Panc1 (cell line): ENCODE measurements around the gene OR2A5. TPM values are rescaled to one million over a fixed set of nuclear protein-coding genes. Genes with fewer than 3 reads are reported as not detected.

Source experiments
- ATAC-seq: fragments of 200-7000 bp; cut with Tn5 transposase; 2 replicates; pipeline ENCODE4 v1.9.1; 2020; ENCODE audit warnings: mild to moderate bottlenecking, moderate library complexity
- BruUV-seq: library from RNA; stranded (reverse); fragments of 400-500 nt; replicated peaks from 2 replicates; lab custom pipeline; 2021; lab: Mats Ljungman, UMichigan
- CTCF ChIA-PET: fragments of 300-600 bp; sonication (Branson Sonifier 250); formaldehyde crosslinking; loops from one replicate; lab custom pipeline; 2022; ENCODE audit warnings: antibody characterized with exemption; lab: Charles Lee
- POLR2A ChIA-PET: fragments of 300-600 bp; sonication (Branson Sonifier 250); formaldehyde crosslinking; loops from one replicate; lab custom pipeline; 2022; ENCODE audit warnings: antibody characterized with exemption; lab: Charles Lee
- DNase-seq: peaks from one replicate; pipeline ENCODE4 v3.0.0-alpha.2; 2010; ENCODE audit warnings: low read depth, low spot score
- H3K27ac ChIP-seq: 2 replicates; pipeline ENCODE4 v1.5.1; 2011; ENCODE audit warnings: mild to moderate bottlenecking, low read length, inconsistent platforms
- H3K27me3 ChIP-seq: fragments of 200-500 bp; sonication (Bioruptor generic); 2 replicates; pipeline ENCODE4 v1.6.0; 2014; ENCODE audit warnings: low read length, inconsistent platforms; ENCODE audit not compliant: control insufficient read depth, insufficient read depth
- H3K36me3 ChIP-seq: fragments of 200-500 bp; sonication (Bioruptor generic); 2 replicates; pipeline ENCODE4 v1.5.1; 2014; ENCODE audit warnings: inconsistent platforms, mild to moderate bottlenecking, low read length, moderate library complexity; ENCODE audit not compliant: control insufficient read depth, insufficient read depth
- H3K4me1 ChIP-seq: 2 replicates; pipeline ENCODE4 v1.5.1; 2011; ENCODE audit warnings: inconsistent platforms, mild to moderate bottlenecking, low read length, moderate library complexity; ENCODE audit not compliant: control insufficient read depth, insufficient read depth
- H3K4me3 ChIP-seq, 2 experiments: 2 replicates each; pipeline ENCODE4 v1.5.1; 2011 to 2012; ENCODE audit warnings: low read depth in 2 of 2, low read length in 2 of 2, mild to moderate bottlenecking in 2 of 2, inconsistent platforms in 1 of 2, moderate library complexity in 1 of 2
- H3K9me3 ChIP-seq: fragments of 200-500 bp; sonication (Bioruptor generic); 2 replicates; pipeline ENCODE4 v1.5.1; 2014; ENCODE audit warnings: low read depth, mild to moderate bottlenecking, inconsistent platforms, low read length, moderate library complexity; ENCODE audit not compliant: control insufficient read depth, insufficient read depth
- POLR2AphosphoS5 ChIP-seq: IDR thresholded peaks from 2 replicates; pipeline ENCODE4 v1.6.1; 2012; ENCODE audit warnings: mild to moderate bottlenecking, low read depth, low read length, moderate library complexity
- REST ChIP-seq, 2 experiments: IDR thresholded peaks; 2 replicates each; pipeline ENCODE4 v1.6.1; 2011 to 2012; ENCODE audit warnings: low read depth in 2 of 2, control low read depth in 1 of 2, low read length in 1 of 2, mild to moderate bottlenecking in 1 of 2, moderate library complexity in 1 of 2; ENCODE audit not compliant: insufficient read depth in 1 of 2
- SIN3A ChIP-seq: IDR thresholded peaks from 2 replicates; pipeline ENCODE4 v1.6.1; 2012; ENCODE audit warnings: low read depth, mild to moderate bottlenecking, low read length, moderate library complexity, borderline replicate concordance; ENCODE audit not compliant: insufficient read depth
- TCF7L2 ChIP-seq: IDR thresholded peaks from 2 replicates; pipeline ENCODE4 v1.6.1; 2011; ENCODE audit warnings: mild to moderate bottlenecking, low read depth, low read length, inconsistent platforms
- in situ Hi-C: cut with HindIII; loops from 2 replicates; pipeline ENCODE4 v1.10.0; 2016; ENCODE audit warnings: low sequenced_read_pairs, low pct_unique_long_range_greater_than_20kb
- intact Hi-C: fragments of 100-400 bp; cut with micrococcal nuclease; formaldehyde crosslinking; loops from one replicate; pipeline ENCODE4 v1.10.0; 2022; ENCODE audit not compliant: unreplicated experiment
- total RNA-seq: library from RNA; stranded (reverse); gene quantifications from one replicate; pipeline ENCODE4 v1.2.1, GENCODE V29; 2021; ENCODE audit not compliant: unreplicated experiment
- TF ChIP-seq, protein P1 (sequence below): fragments of 450-650 bp; IDR thresholded peaks from 2 replicates; pipeline ENCODE4 v1.5.1; 2017; ENCODE audit warnings: mild to moderate bottlenecking

The OR2A5 gene
- total RNA-seq, 1 experiment from 2014 or later: not detected

DNA sequence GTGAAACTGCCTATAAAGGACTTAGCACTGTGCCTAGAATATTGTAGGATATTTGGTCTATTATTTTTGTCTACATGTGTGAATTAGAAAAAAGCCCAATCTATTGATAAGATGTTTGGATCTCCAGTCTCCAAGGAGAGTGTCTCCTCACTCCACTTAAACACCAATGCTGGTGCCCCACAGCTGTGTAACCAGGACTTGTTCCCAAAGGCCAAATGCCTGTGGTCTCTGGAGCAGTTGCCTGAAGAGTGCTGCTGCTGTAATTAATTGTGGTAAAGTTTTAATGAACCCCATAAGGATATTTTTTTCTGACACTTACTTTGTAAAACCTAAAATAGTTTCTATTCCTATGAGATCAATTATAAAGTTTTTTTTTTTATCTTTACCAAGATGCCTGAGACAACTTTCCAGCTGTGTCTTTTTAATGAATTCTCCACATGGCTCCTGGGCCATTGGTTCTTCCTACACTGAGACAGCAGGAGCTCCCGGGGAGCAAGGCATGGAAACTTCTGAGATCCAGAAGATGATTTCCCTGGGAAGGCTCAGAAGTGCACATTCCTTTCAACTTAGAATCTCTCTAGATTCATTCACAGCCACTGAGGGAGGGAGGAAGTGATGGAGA, 11.2 kb upstream of the OR2A5 start:
- in situ Hi-C loops: no loop called here
- Histone ChIP-seq H3K27me3 (no peaks in the 10 kb centered on the region; the same call in 1 of the 2 replicates), H3K27ac (no peak overlapping the region), H3K4me1 (no peaks in the 10 kb centered on the region), H3K4me3 (no peak overlapping the region), H3K36me3 (no peaks in the 10 kb centered on the region), H3K9me3 (no peaks in the 10 kb centered on the region)
- CTCF ChIA-PET: no interaction called here
- intact Hi-C loops: no loop called here
- TF ChIP-seq POLR2AphosphoS5: no peak
- TF ChIP-seq, protein P1, sequence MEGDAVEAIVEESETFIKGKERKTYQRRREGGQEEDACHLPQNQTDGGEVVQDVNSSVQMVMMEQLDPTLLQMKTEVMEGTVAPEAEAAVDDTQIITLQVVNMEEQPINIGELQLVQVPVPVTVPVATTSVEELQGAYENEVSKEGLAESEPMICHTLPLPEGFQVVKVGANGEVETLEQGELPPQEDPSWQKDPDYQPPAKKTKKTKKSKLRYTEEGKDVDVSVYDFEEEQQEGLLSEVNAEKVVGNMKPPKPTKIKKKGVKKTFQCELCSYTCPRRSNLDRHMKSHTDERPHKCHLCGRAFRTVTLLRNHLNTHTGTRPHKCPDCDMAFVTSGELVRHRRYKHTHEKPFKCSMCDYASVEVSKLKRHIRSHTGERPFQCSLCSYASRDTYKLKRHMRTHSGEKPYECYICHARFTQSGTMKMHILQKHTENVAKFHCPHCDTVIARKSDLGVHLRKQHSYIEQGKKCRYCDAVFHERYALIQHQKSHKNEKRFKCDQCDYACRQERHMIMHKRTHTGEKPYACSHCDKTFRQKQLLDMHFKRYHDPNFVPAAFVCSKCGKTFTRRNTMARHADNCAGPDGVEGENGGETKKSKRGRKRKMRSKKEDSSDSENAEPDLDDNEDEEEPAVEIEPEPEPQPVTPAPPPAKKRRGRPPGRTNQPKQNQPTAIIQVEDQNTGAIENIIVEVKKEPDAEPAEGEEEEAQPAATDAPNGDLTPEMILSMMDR: no peak
- TF ChIP-seq TCF7L2: no peak
- TF ChIP-seq SIN3A: no peak
- TF ChIP-seq REST (IDR thresholded peaks at IDR 0.05; ENCODE audit: insufficient read depth in 1 of 2, low read depth in 2 of 2, low read length in 1 of 2): no peak
- POLR2A ChIA-PET: interaction anchor here (0.6 kb wide), 1 partner anchor 344 kb away, joined by 4 read pairs; no protein-coding TSS in a partner anchor
- ATAC-seq: no peak
- no peak for DNase-seq
- no TSS peak for BruUV-seq

- TF ChIP-seq REST (IDR thresholded peaks at IDR 0.05; ENCODE audit: insufficient read depth in 1 of 2, low read depth in 2 of 2, low read length in 1 of 2) (no peak), POLR2AphosphoS5 (no peak), TCF7L2 (no peak), SIN3A (no peak)
- TF ChIP-seq, protein P1: no peak
- CTCF ChIA-PET: interaction anchor here (0.6 kb wide), 1 partner anchor 17 kb away, joined by 3 read pairs; no protein-coding TSS in a partner anchor
- in situ Hi-C loops: no loop called here
Measured at GRCh38 chr7:144038887-144039286, 9.9 kb upstream of the OR2A5 start.

More at GRCh38 chr7:144038887-144039286, 9.9 kb upstream of the OR2A5 start:
- POLR2A ChIA-PET: no interaction called here
- intact Hi-C loops: no loop called here
- no peak for DNase-seq
- Histone ChIP-seq H3K27me3 (no peaks in the 10 kb centered on the region), H3K4me3 (no peak overlapping the region), H3K27ac (no peak overlapping the region), H3K36me3 (no peaks in the 10 kb centered on the region), H3K9me3 (no peaks in the 10 kb centered on the region), H3K4me1 (no peaks in the 10 kb centered on the region)
- ATAC-seq: no peak
- no TSS peak for BruUV-seq
